Spleen (tissue), 11 donors: ENCODE results near the gene LONRF2. TPM values are rescaled to one million over a fixed set of nuclear protein-coding genes. Genes with fewer than 3 reads are reported as not detected.

Experiments
- DNase-seq: peaks from one replicate; pipeline ENCODE4 v3.0.0-alpha.2; 2020
- H3K27ac ChIP-seq, 8 donors: fragments of 200-600 bp; sonication (generic) in 7 of 8; 1 replicate in 4 of 8; 2 replicates in 4 of 8; pipeline versions ENCODE4 v1.5.0 to v1.8.0; 2016 to 2021; ENCODE audit warnings: inconsistent platforms in 4 of 8, mild to moderate bottlenecking in 4 of 8, moderate library complexity in 1 of 8
- H3K27me3 ChIP-seq, 7 donors: fragments of 200-600 bp; sonication (generic) in 6 of 7; replicated peaks in 1 of 7; 1 replicate in 4 of 7; 2 replicates in 3 of 7; pipeline versions ENCODE4 v1.5.0 to v1.8.0; 2016 to 2021; ENCODE audit warnings: inconsistent platforms in 3 of 7, mild to moderate bottlenecking in 1 of 7
- H3K36me3 ChIP-seq, 6 donors: fragments of 200-600 bp; sonication (generic) in 5 of 6; 1 replicate in 4 of 6; 2 replicates in 2 of 6; pipeline versions ENCODE4 v1.5.0 to v1.8.0; 2016 to 2021; ENCODE audit warnings: inconsistent platforms in 2 of 6
- H3K4me1 ChIP-seq, 6 donors: fragments of 200-600 bp; sonication (generic) in 5 of 6; 1 replicate in 3 of 6; 2 replicates in 3 of 6; pipeline versions ENCODE4 v1.5.0 to v1.8.0; 2016 to 2021; ENCODE audit warnings: inconsistent platforms in 3 of 6
- H3K4me3 ChIP-seq, 8 donors: fragments of 200-600 bp; sonication (generic) in 7 of 8; 1 replicate in 4 of 8; 2 replicates in 4 of 8; pipeline versions ENCODE4 v1.5.0 to v1.8.0; 2016 to 2021; ENCODE audit warnings: inconsistent platforms in 4 of 8, mild to moderate bottlenecking in 4 of 8, moderate library complexity in 2 of 8
- H3K9me3 ChIP-seq, 8 donors: fragments of 200-600 bp; sonication (generic) in 7 of 8; 1 replicate in 4 of 8; 2 replicates in 4 of 8; pipeline versions ENCODE4 v1.5.0 to v1.8.0; 2016 to 2021; ENCODE audit warnings: inconsistent platforms in 4 of 8
- CTCF ChIP-seq, 11 experiments: fragments of 200-600 bp in 7 of 11; fragments of 450-650 bp in 4 of 11; sonication (generic) in 4 of 11; IDR thresholded peaks in 8 of 11; conservative IDR thresholded peaks in 3 of 11; 1 replicate in 7 of 11; 2 replicates in 4 of 11; pipeline versions ENCODE4 v1.4.0 to v1.8.0; 2016 to 2021; ENCODE audit warnings: antibody characterized with exemption in 11 of 11, inconsistent platforms in 4 of 11, mild to moderate bottlenecking in 1 of 11
- POLR2A ChIP-seq, 3 donors: fragments of 450-650 bp; IDR thresholded peaks; one replicate each; pipeline ENCODE4 v1.5.1; 2017; ENCODE audit warnings: antibody characterized with exemption in 3 of 3, mild to moderate bottlenecking in 1 of 3
- POLR2AphosphoS5 ChIP-seq, 3 donors: sonication (generic); formaldehyde crosslinking; IDR thresholded peaks; one replicate each; pipeline ENCODE4 v1.5.1; 2017; ENCODE audit warnings: antibody characterized with exemption in 3 of 3
- WGBS, 5 donors: extraction: QIAGEN DNeasy Blood & Tissue Kit in 3 of 5; methylation state at CpG; one replicate each; pipeline versions ENCODE4 v1.1.5 to v1.1.7; 2013 to 2018; 5-methylcytosine and 5-hydroxymethylcytosine counted together
- intact Hi-C: fragments of 100-400 bp; cut with DNase I; formaldehyde crosslinking; loops from one replicate; pipeline ENCODE4 v1.15.0; 2023; ENCODE audit warnings: low total_unique reads
- polyA plus RNA-seq, 3 donors: library from polyadenylated mRNA; stranded (reverse); fragments of 200-250 nt; gene quantifications; one replicate each; pipeline ENCODE4 v1.2.1, GENCODE V29; 2013
- total RNA-seq, 7 donors: library from RNA; depleted of rRNA in 3 of 7; stranded (reverse); fragments of >200 nt in 3 of 7; fragmentation: NEBNext Ultra II Directional in 4 of 7; extraction: Animal tissue kit (Norgen Biotek cat#: 25700) in 4 of 7; gene quantifications; one replicate each; pipeline versions ENCODE4 v1.1.0 to v1.2.1, GENCODE V29; 2016 to 2021
- donor health status: healthy with polysubstance abuse.
- donor health status: DM: no; HTN: no; CAD: no; lungs with moderate emphysema.
- donor health status: DM: no; HTN: no; CAD: no.
- donor health status: Bipolar disorder and iron deficiency.
- donor health status: healthy.
- donor health status: DM: no; HTN: no; CAD: no.
- donor health status: DM: yes; HTN: yes; CAD: no.

LONRF2 gene
- total and polyA plus RNA-seq, 10 donors = 0.11 to 4.9 (median 1.9) TPM

- Histone ChIP-seq H3K9me3 (no peaks in the 10 kb centered on the region), H3K4me3 (no peak overlapping the region), H3K27me3 (no peaks in the 10 kb centered on the region), H3K4me1 (peaks cover 6 to 31% (median 18%) of the 10 kb centered on the region in 6 donors), H3K36me3 (no peaks in the 10 kb centered on the region), H3K27ac (no peak overlapping the region)
- intact Hi-C loops = no loop called here
- no peak for DNase-seq
- TF ChIP-seq POLR2AphosphoS5 (IDR thresholded peaks at IDR 0.05) = no peak
- TF ChIP-seq POLR2A (IDR thresholded peaks at IDR 0.05) = no peak
- no peak for TF ChIP-seq CTCF (IDR thresholded peaks at IDR 0.05 in 8 of 11, conservative IDR thresholded peaks at IDR 0.05 in 3 of 11)
- 88 to 93% (median 89%) methylated on average over 4 of the region's 4 CpGs for WGBS, 5 donors
Observed at GRCh38 chr2:100234141-100234540, 88.2 kb downstream of the LONRF2 start.

GRCh38 chr2:100233061-100233460, 89.2 kb downstream of the LONRF2 start:
- intact Hi-C loops = no loop called here
- Histone ChIP-seq H3K27ac (no peak overlapping the region), H3K4me3 (no peak overlapping the region), H3K4me1 (peaks cover 6 to 31% (median 18%) of the 10 kb centered on the region in 6 donors), H3K36me3 (no peaks in the 10 kb centered on the region), H3K27me3 (no peaks in the 10 kb centered on the region), H3K9me3 (no peaks in the 10 kb centered on the region)
- WGBS, 5 donors = 77 to 88% (median 86%) methylated on average over 2 of the region's 2 CpGs
- DNase-seq = no peak
- TF ChIP-seq CTCF (IDR thresholded peaks at IDR 0.05 in 8 of 11, conservative IDR thresholded peaks at IDR 0.05 in 3 of 11) = no peak
- TF ChIP-seq POLR2AphosphoS5 (IDR thresholded peaks at IDR 0.05) = no peak
- no peak for TF ChIP-seq POLR2A (IDR thresholded peaks at IDR 0.05)

GRCh38 chr2:100230754-100231153, 91.5 kb downstream of the LONRF2 start:
- Histone ChIP-seq H3K27me3 (no peaks in the 10 kb centered on the region), H3K36me3 (no peaks in the 10 kb centered on the region), H3K9me3 (no peaks in the 10 kb centered on the region), H3K4me1 (peaks cover 2 to 18% (median 12%) of the 10 kb centered on the region in 6 donors), H3K4me3 (no peak overlapping the region), H3K27ac (no peak overlapping the region)
- no peak for DNase-seq
- TF ChIP-seq CTCF (IDR thresholded peaks at IDR 0.05 in 8 of 11, conservative IDR thresholded peaks at IDR 0.05 in 3 of 11) (no peak), POLR2A (IDR thresholded peaks at IDR 0.05) (no peak), POLR2AphosphoS5 (IDR thresholded peaks at IDR 0.05) (no peak)
- WGBS, 5 donors = 84 to 91% (median 87%) methylated on average over 2 of the region's 2 CpGs
- intact Hi-C loops = no loop called here

GRCh38 chr2:100228967-100229366, 93.3 kb downstream of the LONRF2 start:
- WGBS, 5 donors = 89 to 100% (median 93%) methylated on average over 1 of the region's 1 CpG
- intact Hi-C loops = no loop called here
- Histone ChIP-seq H3K4me1 (peaks cover 0 to under 1% (median 0%) of the 10 kb centered on the region in 6 donors), H3K27ac (no peak overlapping the region), H3K36me3 (no peaks in the 10 kb centered on the region), H3K4me3 (no peak overlapping the region), H3K9me3 (no peaks in the 10 kb centered on the region), H3K27me3 (no peaks in the 10 kb centered on the region)
- DNase-seq = no peak
- TF ChIP-seq CTCF (IDR thresholded peaks at IDR 0.05 in 8 of 11, conservative IDR thresholded peaks at IDR 0.05 in 3 of 11) (no peak), POLR2AphosphoS5 (IDR thresholded peaks at IDR 0.05) (no peak), POLR2A (IDR thresholded peaks at IDR 0.05) (no peak)
